HepG2 (cell line): Measurements from ENCODE around the gene AAGAB.

Experiments used
- CBX5 ChIP-seq: sonication (generic); formaldehyde crosslinking; IDR thresholded peaks from 2 replicates; pipeline ENCODE4 v1.4.0; 2020; ENCODE audit warnings: missing genetic modification reagents, borderline replicate concordance
- EP300 ChIP-seq, 3 experiments: sonication (generic) in 1 of 3; formaldehyde crosslinking in 1 of 3; IDR thresholded peaks; 2 replicates each; pipeline versions ENCODE4 v1.5.1 to v1.6.1; 2011 to 2020; ENCODE audit warnings: low read depth in 2 of 3, low read length in 2 of 3, borderline replicate concordance in 1 of 3, improper control_type of control experiment in 1 of 3, mild to moderate bottlenecking in 1 of 3, missing genetic modification reagents in 1 of 3, moderate library complexity in 1 of 3
- HMG20B ChIP-seq: conservative IDR thresholded peaks from 2 replicates; pipeline ENCODE4 v1.6.1; 2016; ENCODE audit warnings: missing genetic modification reagents, missing compliant biosample characterization
- KDM5A ChIP-seq: fragments of 200-600 bp; sonication (generic); IDR thresholded peaks from 2 replicates; pipeline ENCODE4 v1.7.0; 2018; ENCODE audit warnings: antibody characterized with exemption, mild to moderate bottlenecking, low read length, borderline replicate concordance
- YY1 ChIP-seq: IDR thresholded peaks from 2 replicates; pipeline ENCODE4 v1.6.1; 2011; ENCODE audit warnings: low read length, low read depth, moderate library complexity, mild to moderate bottlenecking; ENCODE audit not compliant: insufficient read depth, insufficient replicate concordance
- ZNF12 ChIP-seq: sonication (generic); formaldehyde crosslinking; IDR thresholded peaks from 2 replicates; pipeline ENCODE4 v1.5.0; 2020; ENCODE audit warnings: missing genetic modification reagents

DNA sequence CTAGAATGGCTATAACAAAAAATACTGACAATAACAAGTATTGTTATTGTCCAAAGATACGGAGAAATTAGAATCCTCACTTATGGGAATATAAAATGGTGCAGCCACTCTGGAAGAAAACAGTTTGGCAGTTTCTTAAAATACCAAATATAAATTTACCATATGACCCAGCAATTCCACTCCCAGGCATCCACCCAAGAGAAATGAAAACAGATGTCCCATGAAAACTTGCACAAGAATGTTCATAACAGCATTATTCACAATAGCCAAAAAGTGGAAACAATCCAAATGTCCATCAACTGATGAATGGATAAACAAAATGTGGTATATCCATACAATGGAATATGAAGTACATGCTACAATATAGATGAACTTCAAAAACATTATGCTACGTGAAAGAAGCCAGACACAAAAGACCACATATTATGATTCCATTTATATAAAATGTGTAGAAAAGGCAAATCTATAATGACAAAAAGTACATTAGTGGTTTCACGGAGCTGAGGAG lies 9.4 kb downstream of the AAGAB start:
- TF ChIP-seq YY1 (no peak), EP300 (IDR thresholded peaks at IDR 0.05; ENCODE audit: low read depth in 2 of 2, low read length in 2 of 2) (no peak), EP300 (CRISPR knock-in tag; IDR thresholded peaks at IDR 0.05; ENCODE audit: borderline replicate concordance) (no peak), CBX5 (CRISPR knock-in tag) (no peak), HMG20B (CRISPR knock-in tag) (no peak), KDM5A (no peak), ZNF12 (CRISPR knock-in tag) (no peak)
